HG02885 (cell line): ENCODE measurements around the gene TTC4.
"Not testable (repeated sequence)": the region's sequence is repeated elsewhere in the genome, so short reads cannot be mapped to it uniquely, and the experiment has no call there.

Experiments
- ATAC-seq: cut with Tn5 transposase; IDR thresholded peaks from one replicate; pipeline ENCODE4 v1.9.1; 2021; ENCODE audit warnings: mild to moderate bottlenecking; ENCODE audit not compliant: unreplicated experiment, poor library complexity

TTC4 gene

GRCh38 chr1:54745274-54745673 is 29.6 kb downstream of the TTC4 start:
- ATAC-seq, result no peak

- ATAC-seq, result no peak
Observed at GRCh38 chr1:54745864-54746263, 30.2 kb downstream of the TTC4 start.

- ATAC-seq, result no peak
Observed at GRCh38 chr1:54748094-54748835, 32.6 kb downstream of the TTC4 start.

GRCh38 chr1:54750596-54750995 is 34.9 kb downstream of the TTC4 start:
- ATAC-seq, result no peak

GRCh38 chr1:54751426-54751825 is 35.8 kb downstream of the TTC4 start:
- ATAC-seq, result no peak

- no peak for ATAC-seq
Observed at GRCh38 chr1:54754045-54754444, 38.4 kb downstream of the TTC4 start.

- no peak for ATAC-seq
Observed at GRCh38 chr1:54754486-54755285, 39.0 kb downstream of the TTC4 start.

GRCh38 chr1:54757833-54758232 is 42.2 kb downstream of the TTC4 start:
- ATAC-seq, result no peak

- no peak for ATAC-seq
Observed at GRCh38 chr1:54758678-54759348, 43.2 kb downstream of the TTC4 start.

- no peak for ATAC-seq
Observed at GRCh38 chr1:54763816-54764132, 48.1 kb downstream of the TTC4 start.

- peak; percentile 95 for ATAC-seq
Observed at GRCh38 chr1:54764133-54764921, 48.7 kb downstream of the TTC4 start, which contains the start of gene PARS2. Gene PARS2, minus strand, starts transcription at chr1:54764523. Its CDS starts 5,362 bp downstream, at chr1:54759161.

GRCh38 chr1:54764922-54765561 is 49.4 kb downstream of the TTC4 start:
- ATAC-seq, result peak; percentile 11

GRCh38 chr1:54766726-54767125 is 51.1 kb downstream of the TTC4 start:
- ATAC-seq, result no peak

GRCh38 chr1:54767526-54767925 is 51.9 kb downstream of the TTC4 start:
- ATAC-seq, result no peak

- ATAC-seq, result no peak
Observed at GRCh38 chr1:54768093-54768492, 52.4 kb downstream of the TTC4 start.

GRCh38 chr1:54772951-54773350 is 57.3 kb downstream of the TTC4 start:
- no peak for ATAC-seq

GRCh38 chr1:54774820-54775498 is 59.3 kb downstream of the TTC4 start:
- no peak for ATAC-seq

GRCh38 chr1:54775828-54776721 is 60.4 kb downstream of the TTC4 start:
- not testable (repeated sequence) for ATAC-seq
